SK-MEL-5 (cell line): Measurements from ENCODE around the gene HFM1. TPM values are rescaled to one million over a fixed set of nuclear protein-coding genes. Genes with fewer than 3 reads are reported as not detected.
"Not testable (repeated sequence)": the region's sequence is repeated elsewhere in the genome, so short reads cannot be mapped to it uniquely, and the experiment has no call there.

ENCODE experiments used
- DNase-seq: peaks from one replicate; pipeline ENCODE4 v3.0.0-alpha.2; 2016; ENCODE audit warnings: low read depth, low spot score
- in situ Hi-C: cut with HindIII; loops from 2 replicates; pipeline ENCODE4 v1.10.0; 2016; ENCODE audit warnings: low sequenced_read_pairs, high pct_unique_total_duplicates, low pct_unique_long_range_greater_than_20kb
- total RNA-seq: library from RNA; depleted of rRNA; stranded (reverse); fragments of >200 nt; shearing (Covaris generic); gene quantifications from 2 replicates; pipeline ENCODE4 v1.2.3, GENCODE V29; 2014

HFM1 gene
- total RNA-seq, 1 experiment from 2014 or later: 2.9 TPM

DNA sequence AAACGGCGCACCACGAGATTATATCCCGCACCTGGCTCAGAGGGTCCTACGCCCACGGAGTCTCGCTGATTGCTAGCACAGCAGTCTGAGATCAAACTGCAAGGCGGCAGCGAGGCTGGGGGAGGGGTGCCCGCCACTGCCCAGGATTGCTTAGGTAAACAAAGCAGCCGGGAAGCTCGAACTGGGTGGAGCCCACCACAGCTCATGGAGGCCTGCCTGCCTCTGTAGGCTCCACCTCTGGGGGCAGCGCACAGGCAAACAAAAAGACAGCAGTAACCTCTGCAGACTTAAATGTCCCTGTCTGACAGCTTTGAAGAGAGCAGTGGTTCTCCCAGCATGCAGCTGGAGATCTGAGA, 117.7 kb downstream of the HFM1 start:
- DNase-seq, in situ Hi-C loops: not testable (repeated sequence)

DNA sequence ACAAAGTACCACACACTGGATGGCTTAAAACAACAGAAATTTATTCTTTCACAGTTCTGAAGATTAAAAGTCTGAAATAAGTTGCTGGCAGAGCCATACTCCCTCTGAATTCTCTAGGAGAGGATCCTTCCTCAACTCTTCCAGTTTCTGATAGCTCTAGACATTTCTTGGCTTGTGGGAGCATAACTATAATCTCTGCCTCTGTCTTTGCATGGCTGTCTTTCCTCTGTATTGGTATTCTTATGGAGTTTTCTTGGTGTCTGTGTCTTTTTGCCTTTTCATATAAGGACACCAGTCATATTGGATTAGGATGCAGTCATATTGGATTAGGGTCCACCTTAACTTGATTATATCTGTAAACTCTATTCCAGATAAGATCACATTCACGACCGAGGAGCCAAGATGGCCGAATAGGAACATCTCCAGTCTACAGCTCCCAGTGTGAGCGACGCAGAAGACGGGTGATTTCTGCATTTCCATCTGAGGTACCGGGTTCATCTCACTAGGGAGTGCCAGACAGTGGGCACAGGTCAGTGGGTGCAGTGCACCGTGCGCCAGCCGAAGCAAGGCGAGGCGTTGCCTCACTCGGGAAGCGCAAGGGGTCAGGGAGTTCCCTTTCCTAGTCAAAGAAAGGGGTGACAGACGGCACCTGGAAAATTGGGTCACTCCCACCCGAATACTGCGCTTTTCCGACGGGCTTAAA, 118.2 kb downstream of the HFM1 start:
- DNase-seq, in situ Hi-C loops: not testable (repeated sequence)

DNA sequence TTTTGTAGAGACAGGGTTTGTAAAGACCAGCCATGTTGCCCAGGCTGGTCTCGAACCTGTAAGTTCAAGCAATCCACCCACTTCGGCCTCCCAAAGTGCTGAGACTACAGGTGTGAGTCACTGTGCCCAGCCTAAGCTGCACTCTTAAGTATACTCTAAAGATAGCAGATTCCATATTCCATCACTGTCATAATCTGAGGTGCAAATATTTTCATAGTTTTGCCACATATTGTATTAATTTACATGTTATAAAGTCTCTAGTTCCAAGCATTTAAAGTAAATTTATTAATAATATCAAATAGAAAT, 121.3 kb downstream of the HFM1 start:
- in situ Hi-C loops: no loop called here
- DNase-seq: no peak

DNA sequence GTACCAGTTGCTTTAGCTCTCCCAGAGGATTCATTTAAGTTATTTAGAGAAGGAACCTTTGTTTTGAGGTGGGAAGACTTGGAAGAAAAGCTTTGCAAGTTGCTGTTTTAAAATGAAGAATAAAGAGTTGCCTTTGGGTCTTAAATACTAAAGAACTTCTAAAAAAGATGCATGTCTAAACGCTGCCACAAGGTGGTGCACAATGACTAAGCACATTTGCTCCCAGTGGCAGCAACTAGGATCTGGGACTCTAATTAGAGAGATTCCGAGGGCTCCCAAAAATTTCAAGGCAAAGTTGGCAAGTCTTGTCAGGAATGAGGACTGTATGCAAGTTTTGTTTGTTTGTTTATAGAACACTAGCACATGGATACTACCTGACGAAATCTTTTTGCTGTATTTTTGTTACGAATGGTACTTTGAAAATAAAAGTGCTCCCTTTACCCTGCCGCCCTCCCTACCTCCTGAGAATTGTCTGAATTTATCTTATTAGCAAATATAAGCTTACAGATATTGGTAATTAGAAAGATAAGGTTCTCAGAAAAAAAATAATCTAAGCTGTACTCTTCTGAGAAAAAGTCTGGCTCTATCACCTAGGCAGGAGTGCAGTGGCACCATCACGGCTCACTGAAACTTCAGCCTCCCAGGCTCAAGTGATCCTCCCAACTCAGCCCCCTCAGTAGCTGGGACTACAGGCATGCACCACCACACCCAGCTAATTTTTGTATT, 121.8 kb downstream of the HFM1 start:
- in situ Hi-C loops: no loop called here
- peak; percentile 77 for DNase-seq

DNA sequence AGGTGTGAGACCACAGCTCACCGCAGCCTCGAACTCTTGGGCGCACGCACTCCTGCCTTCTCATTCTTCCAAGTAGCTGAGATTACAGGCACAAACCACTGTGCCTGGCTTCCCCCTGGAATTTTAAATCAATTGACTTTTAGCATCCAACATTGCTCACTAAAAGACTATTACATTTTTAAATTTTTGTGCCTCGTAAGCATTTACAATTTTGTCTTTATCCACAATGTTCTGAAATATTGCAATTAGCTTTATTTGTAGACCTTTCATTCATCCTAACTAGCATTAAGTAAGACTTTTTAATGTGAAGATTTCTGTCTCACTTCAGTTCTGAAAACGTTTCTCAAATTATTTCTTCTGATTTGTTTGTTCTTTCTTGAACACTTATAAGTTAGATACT, 122.9 kb downstream of the HFM1 start:
- in situ Hi-C loops: no loop called here

DNA sequence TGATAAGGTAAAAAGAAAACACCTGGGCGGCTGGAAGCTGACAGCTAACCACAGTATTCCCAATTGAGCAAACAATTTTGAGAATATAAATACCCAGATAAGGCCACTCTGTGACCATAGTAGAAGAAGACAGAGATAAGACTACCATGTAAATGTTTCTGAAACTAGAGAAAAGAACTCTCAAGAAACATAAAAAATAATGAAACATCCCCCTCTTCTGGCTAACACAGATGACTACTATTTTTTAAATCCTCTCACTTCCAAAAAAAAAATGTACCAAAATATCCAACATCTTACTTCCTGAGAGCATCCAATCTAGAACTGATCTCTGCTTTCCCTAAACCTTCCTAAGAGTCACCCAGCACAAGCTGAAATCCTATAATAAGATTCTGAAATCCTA, 125.9 kb downstream of the HFM1 start:
- in situ Hi-C loops: no loop called here

More for the DNA sequence above, 122.9 kb downstream of the HFM1 start:
- no peak for DNase-seq

DNA sequence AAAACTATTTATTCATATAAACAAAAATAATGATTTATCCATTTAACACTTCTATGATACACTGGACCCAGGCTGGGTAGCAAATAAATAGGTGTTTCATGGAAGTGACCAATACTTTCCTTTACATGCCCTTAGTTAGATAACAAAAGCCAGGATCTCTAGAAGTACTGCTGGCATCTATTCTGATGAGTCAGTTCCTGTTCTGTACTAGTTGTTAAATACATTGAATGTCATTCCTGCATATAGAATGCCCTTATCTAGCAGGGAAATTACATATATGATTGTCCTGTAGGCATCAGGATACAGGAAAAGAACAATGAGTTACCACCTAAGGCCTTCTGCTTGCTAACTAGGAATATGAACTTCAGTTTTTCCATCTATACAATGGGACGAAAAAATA, 130.8 kb downstream of the HFM1 start:
- in situ Hi-C loops: no loop called here
- no peak for DNase-seq

More for the DNA sequence above, 125.9 kb downstream of the HFM1 start:
- DNase-seq: peak; percentile 66

DNA sequence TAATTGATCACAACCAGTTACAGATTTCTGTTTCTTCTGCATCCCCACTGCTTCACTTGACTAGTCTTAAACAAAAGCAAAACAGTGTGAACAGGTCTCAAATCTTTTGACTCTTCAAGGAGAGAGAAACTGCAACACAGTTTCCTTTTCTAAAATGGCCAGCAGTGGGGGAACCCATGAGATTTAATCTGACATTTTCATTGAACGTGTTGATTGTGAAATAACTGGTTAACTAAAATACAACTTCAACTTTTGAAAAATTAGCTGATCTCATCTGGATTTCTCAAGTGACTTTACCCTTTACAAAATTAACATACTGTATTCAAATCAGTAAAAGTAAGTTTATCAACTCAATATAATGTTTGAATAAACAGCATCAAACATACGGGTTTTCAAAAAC, 143.0 kb downstream of the HFM1 start:
- no peak for DNase-seq
- in situ Hi-C loops: no loop called here

DNA sequence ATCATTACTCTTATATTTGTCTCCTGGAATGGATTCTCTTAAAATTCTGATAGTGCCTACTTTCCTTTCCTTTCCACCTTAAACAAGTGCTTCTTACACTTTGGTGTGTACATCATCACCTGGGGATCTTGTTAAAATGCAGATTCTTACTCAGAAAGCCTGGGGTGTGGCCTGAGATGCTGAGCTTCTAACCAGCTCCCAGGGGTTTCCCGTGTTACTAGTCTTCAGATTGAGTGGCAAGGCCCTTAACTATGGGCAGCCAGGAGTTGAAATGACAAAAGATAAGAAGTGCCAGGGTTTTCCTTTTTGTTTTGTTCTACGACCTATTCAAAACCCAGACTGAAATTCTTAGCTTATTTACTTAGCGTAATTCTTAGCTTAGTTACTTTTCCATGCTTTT, 159.2 kb downstream of the HFM1 start:
- in situ Hi-C loops: no loop called here

DNA sequence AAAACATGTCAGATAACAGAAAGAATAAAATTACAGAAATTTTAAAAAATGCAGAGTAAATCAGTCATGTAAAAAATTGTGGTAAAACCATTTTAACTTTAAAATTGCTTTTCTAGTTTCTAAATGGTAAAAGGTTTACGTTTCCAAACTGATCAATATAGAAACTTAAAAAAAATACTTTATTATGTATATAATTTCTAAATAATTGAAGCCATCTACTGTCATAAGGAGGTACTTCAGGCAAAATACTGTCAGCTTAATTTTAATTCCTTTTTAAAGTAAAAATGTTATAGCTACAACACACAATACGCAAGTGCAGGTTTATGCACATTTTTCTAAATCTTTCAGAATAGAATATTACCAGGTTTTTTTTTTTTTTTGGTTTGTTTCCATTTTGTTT, 159.9 kb downstream of the HFM1 start:
- no peak for DNase-seq
- in situ Hi-C loops: no loop called here

More for the DNA sequence above, 159.2 kb downstream of the HFM1 start:
- DNase-seq: no peak

DNA sequence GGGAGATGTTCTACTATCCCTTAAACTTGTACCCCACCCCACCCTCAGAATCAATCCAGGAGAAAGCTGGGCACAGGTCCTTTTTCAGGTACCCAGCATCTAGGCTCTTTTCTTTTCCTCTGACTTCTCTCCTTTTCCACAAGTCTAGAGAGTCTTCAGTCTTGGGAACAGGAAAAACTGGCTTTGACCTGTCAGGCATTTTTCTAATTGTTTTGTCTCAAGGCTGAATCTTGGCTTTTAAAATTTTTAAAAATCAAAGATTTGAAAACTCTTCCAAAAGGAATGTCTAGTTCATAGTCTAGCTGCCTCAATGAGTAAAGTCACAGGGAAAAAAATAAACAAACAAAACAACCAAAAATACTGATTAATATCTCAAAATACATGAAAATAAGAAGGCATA, 161.5 kb downstream of the HFM1 start:
- in situ Hi-C loops: no loop called here
- no peak for DNase-seq

DNA sequence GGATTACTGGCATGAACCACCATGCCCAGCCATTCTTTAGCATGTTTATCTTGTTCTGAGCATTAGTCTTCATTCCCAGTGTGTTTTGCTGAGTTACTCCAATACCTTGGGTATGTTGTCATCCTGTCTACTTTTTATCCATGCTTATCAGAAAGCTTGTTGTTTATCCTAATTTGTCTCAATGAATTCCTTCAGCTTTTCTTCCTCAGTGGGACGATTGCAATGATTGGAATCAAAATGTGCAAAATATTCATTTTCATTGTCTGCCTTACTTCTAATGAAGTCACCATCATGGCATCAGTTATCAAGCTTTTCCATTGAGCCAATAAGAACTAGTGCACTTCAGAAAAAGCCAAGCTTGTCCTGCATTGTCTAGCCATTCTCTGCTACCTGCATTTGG, 170.5 kb downstream of the HFM1 start:
- DNase-seq: no peak
- in situ Hi-C loops: no loop called here

DNA sequence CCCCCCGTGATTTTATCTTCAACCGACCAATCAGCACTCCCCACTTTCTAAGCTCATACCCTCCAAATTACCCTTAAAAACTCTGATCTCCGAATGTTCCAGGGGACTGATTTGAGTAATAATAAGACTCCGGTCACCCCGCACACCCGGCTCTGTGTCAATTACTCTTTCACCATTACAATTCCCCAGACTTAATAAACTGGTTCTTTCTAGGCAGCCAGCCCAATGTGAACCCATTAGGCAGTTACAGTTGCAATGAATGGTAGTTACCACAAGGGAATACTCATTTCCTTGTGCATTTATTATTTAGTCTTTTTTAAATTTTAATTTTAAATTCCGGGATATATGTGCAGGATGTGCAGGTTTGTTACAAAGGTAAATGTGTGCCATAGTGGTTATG, 177.9 kb downstream of the HFM1 start:
- DNase-seq: no peak
- in situ Hi-C loops: no loop called here

DNA sequence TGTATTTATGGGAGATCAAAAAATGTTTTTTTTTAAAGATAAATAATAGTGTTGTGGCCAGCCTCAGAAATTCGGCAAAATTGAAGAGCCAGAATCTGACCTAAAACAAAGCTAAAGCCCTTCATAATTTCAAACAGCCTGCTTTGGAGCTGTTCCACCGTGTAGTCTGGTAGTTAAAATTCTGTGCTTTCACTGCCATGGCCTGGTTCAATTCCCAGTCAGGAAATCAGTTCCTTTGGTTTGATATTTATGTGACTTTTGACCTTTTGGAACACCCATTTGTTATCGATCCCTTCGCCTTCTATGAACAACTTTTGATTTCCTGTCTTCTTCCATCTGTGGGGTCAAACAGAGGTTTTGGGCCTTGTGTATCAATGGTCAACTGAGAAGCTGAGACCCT, 179.8 kb downstream of the HFM1 start:
- no peak for DNase-seq
- in situ Hi-C loops: no loop called here

DNA sequence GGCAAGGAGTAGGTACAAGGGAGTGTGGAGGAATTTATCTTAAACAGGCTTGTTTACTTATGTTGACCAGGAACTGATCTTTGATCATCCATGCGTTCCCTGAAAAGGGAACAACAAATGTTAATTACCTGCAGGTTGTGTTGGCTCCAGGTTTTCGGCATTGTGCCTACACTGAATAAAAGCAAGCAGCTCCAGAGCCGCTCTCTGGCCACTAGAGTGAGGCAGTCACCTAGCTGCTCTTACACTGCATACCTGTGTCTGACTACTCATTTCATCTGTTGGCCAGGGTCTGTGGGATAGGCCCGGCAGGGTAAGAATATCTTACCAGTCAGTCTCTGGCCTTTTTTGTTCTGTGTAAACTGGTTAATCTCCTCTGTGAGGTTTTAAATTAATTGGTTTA, 183.6 kb downstream of the HFM1 start:
- in situ Hi-C loops: no loop called here
- DNase-seq: no peak

DNA sequence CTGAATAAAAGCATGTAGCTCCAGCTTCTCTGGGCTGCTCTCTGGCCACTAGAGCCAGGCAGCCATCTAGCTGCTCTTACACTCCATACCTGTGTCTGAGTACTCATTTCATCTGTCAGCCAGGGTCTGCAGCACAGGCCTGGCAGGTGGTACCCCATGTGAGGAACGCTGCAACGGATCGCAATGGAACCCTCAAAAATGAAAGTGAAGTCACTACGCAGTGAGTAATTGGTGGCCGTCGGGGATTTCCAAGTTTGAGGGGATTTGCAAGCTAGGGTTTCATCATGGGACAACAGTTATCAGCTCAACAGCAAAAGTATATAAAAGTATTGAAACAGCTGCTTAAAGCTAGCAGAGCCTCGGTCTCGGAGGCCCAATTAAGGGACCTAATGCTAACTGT, 186.7 kb downstream of the HFM1 start:
- in situ Hi-C loops: no loop called here
- DNase-seq: no peak
